KBM-7 (cell line): ENCODE results near the gene ZCCHC7.
A peak's percentile ranks its signal among the peaks of the same experiment; 100 is the strongest.
"Not testable (repeated sequence)": the region's sequence is repeated elsewhere in the genome, so short reads cannot be mapped to it uniquely, and the experiment has no call there.

Source experiments
- DNase-seq: peaks from one replicate; pipeline ENCODE4 v3.0.0-alpha.2; 2015
- in situ Hi-C: fragments of 300-500 bp; cut with MboI; formaldehyde crosslinking; loops from 2 replicates; pipeline ENCODE4 v1.14.3; 2020; ENCODE audit warnings: low sequenced_read_pairs, low pct_unique_long_range_greater_than_20kb, mixed read lengths

The ZCCHC7 gene

DNA sequence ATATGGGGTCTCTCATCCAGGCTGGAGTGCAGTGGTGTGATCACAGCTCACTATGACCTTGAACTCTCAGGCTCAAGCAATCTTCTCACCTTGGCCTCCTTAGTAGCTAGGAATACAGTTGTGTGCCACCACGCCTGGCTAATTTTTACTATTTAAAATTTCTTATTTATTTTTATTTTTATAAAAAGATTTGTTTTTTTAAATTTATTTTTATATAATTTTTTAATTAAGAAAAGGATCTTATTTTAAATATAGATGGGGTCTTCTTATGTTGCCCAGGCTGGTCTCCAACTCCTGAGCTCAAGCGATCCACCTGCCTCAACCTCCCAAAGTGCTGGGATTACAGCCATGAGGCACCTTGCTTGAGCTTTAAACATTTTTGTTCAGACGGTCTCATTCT lies 2.4 kb upstream of the ZCCHC7 start:
- no peak for DNase-seq

GRCh38 chr9:37119360-37119759 lies 1.0 kb upstream of the ZCCHC7 start:
- no peak for DNase-seq
- in situ Hi-C loops: no loop called here

More for the DNA sequence above, 2.4 kb upstream of the ZCCHC7 start:
- in situ Hi-C loops: no loop called here

GRCh38 chr9:37120843-37121335 lies 515 bp downstream of the ZCCHC7 start:
- DNase-seq, in situ Hi-C loops: not testable (repeated sequence)

- DNase-seq: no peak
- in situ Hi-C loops: no loop called here
Measured at GRCh38 chr9:37121881-37122280, 1.5 kb downstream of the ZCCHC7 start.

GRCh38 chr9:37126214-37126788 lies 5.9 kb downstream of the ZCCHC7 start:
- DNase-seq: no peak
- in situ Hi-C loops: no loop called here

DNA sequence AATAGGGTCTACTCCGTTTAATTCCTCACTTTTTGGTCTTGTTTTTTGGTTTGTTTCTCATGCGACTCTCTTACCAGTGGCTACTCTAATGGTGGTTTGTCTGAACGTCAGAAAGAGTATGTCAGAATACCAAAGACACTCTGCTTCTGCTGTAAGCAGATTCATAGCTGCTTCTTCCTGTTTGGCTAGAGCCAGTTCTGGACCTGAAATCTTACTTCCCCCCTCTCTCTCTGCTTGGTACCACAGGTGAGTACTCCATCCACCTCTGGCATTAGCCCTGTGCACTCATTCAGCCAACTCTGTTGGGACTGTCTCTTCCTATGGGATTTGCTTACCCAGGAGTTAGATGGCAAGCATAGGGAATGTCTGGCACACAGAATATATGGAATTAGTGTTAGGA lies 6.6 kb downstream of the ZCCHC7 start:
- in situ Hi-C loops: no loop called here
- DNase-seq: no peak

DNA sequence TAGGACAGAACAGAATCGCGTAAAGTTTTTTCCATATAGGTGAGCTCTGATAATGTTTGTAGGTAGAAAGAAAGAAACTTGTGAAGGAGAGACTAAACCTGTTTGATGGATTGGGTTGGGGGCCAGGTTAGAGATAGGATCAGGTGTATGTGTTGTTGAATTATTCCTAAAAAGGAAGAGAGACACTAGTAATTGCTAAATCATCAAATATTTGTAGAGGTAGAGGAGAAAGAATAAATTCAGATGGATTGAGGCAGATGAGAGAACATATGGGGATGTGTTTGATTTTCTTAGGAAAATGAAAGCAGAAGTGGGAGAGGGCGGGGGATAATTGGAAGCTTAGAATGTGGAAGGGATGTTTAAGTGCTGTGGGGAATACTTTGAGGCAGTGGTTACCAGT lies 7.7 kb downstream of the ZCCHC7 start:
- no peak for DNase-seq
- in situ Hi-C loops: no loop called here

DNA sequence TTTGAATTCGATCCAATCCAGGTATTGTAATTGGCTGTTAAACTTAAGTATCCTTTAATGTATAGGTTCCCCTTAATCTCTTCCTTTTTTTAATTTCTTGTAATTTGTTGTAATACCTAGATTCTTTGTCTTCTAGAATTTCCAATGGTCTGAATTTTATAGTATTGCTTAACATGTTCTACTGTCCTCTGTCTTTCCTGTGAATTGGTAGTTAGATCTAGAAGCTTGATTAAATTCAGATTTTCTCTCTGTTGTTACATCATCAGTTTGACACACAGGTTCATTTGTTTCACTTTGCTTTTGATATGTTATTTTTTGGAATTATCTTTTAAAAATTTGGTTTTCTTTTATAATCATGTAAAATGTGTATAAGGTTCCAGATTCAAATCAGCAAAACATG lies 13.8 kb downstream of the ZCCHC7 start:
- in situ Hi-C loops: no loop called here
- DNase-seq: no peak

DNA sequence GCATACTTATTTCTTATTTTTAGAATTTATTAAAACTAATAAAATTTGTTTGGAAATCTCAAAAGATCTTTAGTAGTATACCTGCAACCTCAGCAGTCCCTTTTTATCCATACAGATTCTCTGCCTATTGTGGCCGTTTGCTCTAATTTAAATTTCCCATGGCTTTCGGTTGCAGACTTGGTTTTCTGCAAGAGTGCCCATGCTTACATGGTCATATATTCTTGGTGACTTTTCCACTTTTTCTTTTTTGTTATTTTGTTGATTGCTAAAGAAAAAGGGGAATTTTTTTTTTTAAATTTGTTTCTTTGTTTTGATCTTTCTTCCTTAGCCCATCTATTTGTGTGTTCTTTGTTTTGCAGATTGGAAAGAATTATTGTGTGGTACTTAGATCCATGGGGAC lies 20.6 kb downstream of the ZCCHC7 start:
- in situ Hi-C loops: no loop called here
- DNase-seq: no peak

GRCh38 chr9:37144762-37145161 lies 24.4 kb downstream of the ZCCHC7 start:
- in situ Hi-C loops: no loop called here
- no peak for DNase-seq

DNA sequence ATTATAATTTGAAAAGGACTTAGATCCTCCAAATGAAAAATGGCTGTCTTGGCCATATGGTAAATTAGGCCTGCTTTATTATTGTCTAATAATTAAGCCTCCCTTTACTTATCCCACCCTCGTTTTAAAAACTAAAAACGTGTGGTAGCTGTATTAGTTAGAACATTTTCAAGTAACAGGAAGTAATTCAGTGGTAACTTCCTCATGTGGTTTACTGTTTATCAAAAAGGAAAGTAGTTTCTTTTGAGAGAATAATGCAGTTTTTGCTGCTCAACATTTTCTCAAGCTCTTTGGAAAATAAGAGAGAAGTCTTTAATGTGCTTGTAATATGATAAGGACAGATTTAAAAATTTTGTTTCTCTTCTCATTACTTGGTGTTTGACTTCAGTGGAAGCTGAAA lies 26.0 kb downstream of the ZCCHC7 start:
- in situ Hi-C loops: no loop called here
- peak; percentile 70 for DNase-seq

DNA sequence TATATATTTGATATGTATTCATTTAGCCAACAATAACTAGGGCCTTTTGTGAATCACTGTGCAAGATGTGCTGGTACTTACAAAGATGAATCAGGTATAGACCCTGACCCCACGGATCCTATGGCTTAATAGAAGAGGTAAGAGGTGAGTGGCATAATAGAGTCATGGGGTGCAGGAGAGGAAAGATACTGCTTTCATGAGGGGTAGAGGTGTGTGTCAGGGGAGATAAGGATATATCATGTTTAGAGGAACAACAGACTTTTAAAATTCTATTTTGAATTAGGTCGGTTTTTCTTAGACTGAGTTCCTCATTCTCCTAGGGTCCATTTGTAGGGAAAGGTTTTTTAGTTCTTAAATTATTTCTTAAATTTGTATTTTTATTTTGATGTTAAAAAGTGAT lies 27.8 kb downstream of the ZCCHC7 start:
- peak; percentile 28 for DNase-seq
- in situ Hi-C loops: no loop called here

DNA sequence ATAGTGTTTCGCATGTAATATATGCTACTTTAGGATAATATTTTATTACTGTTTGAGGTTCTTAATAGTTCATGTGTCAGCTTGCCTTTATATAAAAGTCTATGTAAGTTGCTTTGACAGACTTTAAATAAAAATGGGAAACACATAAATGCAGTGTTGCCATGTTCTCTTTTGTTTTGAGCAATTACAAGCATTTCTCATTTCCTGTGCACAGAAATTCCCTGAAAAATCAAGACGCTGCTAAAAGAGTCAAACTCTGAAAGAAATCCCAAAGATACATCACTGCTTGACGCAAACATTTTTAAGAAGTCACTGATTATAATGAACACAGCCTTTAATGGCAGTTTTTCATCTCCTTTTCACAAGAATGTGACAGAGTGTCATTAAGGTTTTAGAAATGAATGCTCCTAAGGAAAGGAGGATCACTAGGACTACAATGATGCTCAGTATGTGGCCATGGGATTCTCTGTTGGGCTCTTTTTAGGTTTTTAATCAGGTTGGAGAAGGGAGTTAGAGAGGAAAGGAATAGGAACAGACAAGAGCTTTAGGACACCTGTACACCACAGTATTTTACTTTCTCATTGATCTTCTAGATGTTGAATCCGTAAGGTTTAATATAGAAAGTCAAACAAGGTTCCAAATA lies 29.4 kb downstream of the ZCCHC7 start:
- DNase-seq: no peak
- in situ Hi-C loops: no loop called here

DNA sequence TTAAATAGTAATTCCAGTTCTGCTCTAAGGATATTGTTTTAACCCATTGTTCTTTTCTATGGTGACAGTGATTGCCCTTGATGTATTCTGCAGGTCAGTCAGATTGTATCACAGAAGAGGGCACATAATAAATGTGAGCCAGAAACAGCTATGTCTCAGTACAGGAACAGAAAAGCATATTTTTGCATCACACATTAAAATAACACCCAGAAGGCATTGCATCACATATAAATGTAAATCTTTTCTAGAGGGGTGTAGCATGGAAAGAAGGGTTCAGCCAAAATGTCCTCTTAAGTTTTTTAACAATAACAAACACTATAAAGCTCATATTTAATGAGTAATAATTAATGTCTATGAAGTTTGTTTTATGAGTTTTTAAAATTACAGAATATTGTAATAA lies 30.0 kb downstream of the ZCCHC7 start:
- DNase-seq: no peak
- in situ Hi-C loops: no loop called here

GRCh38 chr9:37151812-37152211 lies 31.4 kb downstream of the ZCCHC7 start:
- in situ Hi-C loops: no loop called here

GRCh38 chr9:37152365-37152764 lies 32.0 kb downstream of the ZCCHC7 start:
- DNase-seq: no peak
- in situ Hi-C loops: no loop called here

More at GRCh38 chr9:37151812-37152211, 31.4 kb downstream of the ZCCHC7 start:
- DNase-seq: no peak

- in situ Hi-C loops: no loop called here
Measured at GRCh38 chr9:37155601-37156000, 35.2 kb downstream of the ZCCHC7 start.

GRCh38 chr9:37156205-37156604 lies 35.8 kb downstream of the ZCCHC7 start:
- DNase-seq: no peak
- in situ Hi-C loops: no loop called here

More at GRCh38 chr9:37155601-37156000, 35.2 kb downstream of the ZCCHC7 start:
- no peak for DNase-seq

GRCh38 chr9:37156781-37157356 lies 36.5 kb downstream of the ZCCHC7 start:
- DNase-seq: no peak
- in situ Hi-C loops: no loop called here

DNA sequence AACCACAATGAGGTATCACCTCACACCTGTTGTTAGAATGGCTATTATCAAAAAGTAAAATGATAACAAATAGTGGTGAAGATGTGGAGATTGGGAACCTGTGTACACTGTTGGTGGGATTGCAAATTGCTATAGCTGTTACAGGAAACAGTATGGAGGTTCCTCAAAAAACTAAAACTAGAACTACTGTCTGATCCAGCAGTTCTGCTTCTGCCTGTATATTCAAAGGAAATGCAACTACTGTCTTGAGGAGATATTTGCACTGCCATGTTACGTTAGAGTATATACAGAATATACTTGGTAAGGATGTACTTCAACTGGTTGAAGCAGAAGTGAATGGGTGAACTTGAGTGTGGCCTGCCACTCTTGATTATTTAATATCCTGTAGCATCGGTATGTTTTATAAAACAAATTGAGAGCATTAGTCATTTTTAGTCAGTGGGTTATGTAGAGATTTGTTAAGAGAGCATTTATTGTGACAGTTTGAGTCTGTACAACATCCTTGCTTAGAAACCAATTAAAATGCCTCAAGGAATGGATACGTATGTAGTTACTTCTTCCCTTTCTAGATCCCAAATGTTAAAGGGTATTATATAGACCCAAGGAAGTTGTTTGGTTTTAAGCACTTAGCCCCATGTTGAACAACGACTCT lies 37.5 kb downstream of the ZCCHC7 start:
- in situ Hi-C loops: no loop called here
- DNase-seq: peak; percentile 18
